Stimulated activated naive CD8-positive, alpha-beta T cell treated with anti-CD3 and anti-CD28 coated beads, Interleukin-15, Interleukin-2, amounts not matched to agents 100 ng/mL and 50 ng/mL, for 24 hours (primary cell): Measurements from ENCODE around the gene PTPRT.
"Not testable (repeated sequence)": the region's sequence is repeated elsewhere in the genome, so short reads cannot be mapped to it uniquely, and the experiment has no call there.

Experiments
- H3K27ac Mint-ChIP-seq: one replicate; pipeline ENCODE4 v1.8.0; 2021; ENCODE audit warnings: mild to moderate bottlenecking, mixed read lengths
- H3K27me3 Mint-ChIP-seq: one replicate; pipeline ENCODE4 v1.8.0; 2021; ENCODE audit warnings: mixed read lengths
- H3K36me3 Mint-ChIP-seq: one replicate; pipeline ENCODE4 v1.8.0; 2021; ENCODE audit warnings: low read depth, mixed read lengths
- H3K4me1 Mint-ChIP-seq: one replicate; pipeline ENCODE4 v1.8.0; 2021; ENCODE audit warnings: low read depth, mixed read lengths
- H3K4me3 Mint-ChIP-seq: one replicate; pipeline ENCODE4 v1.8.0; 2021; ENCODE audit warnings: mild to moderate bottlenecking, mixed read lengths
- H3K9me3 Mint-ChIP-seq: one replicate; pipeline ENCODE4 v1.8.0; 2021; ENCODE audit warnings: mixed read lengths

Gene PTPRT

GRCh38 chr20:43167021-43167420, 22.7 kb downstream of the PTPRT start:
- H3K27ac Mint-ChIP-seq: no peak overlapping the region
- H3K9me3 Mint-ChIP-seq: peaks cover 3% of the 10 kb centered on the region
- peaks cover 4% of the 10 kb centered on the region for H3K27me3 Mint-ChIP-seq
- no peaks in the 10 kb centered on the region for H3K4me1 Mint-ChIP-seq
- H3K4me3 Mint-ChIP-seq: no peak overlapping the region
- no peaks in the 10 kb centered on the region for H3K36me3 Mint-ChIP-seq

DNA sequence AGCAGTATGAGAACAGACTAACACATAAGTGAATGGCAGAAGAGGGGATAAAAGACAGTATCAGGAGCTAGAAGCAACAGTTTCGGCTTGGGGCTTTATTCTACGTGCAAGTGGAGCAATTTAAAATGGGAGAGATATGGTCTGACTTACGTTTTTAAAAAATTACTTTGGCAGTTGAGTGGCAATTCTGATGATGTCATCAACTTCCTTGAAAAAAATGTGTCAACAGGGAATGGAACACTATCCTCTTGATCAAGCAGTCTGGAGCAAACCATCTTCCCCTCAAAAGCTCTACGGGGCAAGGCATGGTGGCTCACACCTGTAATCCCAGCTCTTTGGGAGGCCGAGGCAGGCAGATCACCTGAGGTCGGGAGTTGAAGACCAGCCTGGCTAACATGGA, 24.1 kb downstream of the PTPRT start:
- H3K36me3 Mint-ChIP-seq: no peaks in the 10 kb centered on the region
- H3K27me3 Mint-ChIP-seq: peaks cover 4% of the 10 kb centered on the region
- H3K4me1 Mint-ChIP-seq: no peaks in the 10 kb centered on the region
- H3K4me3 Mint-ChIP-seq: no peak overlapping the region
- peaks cover 3% of the 10 kb centered on the region for H3K9me3 Mint-ChIP-seq
- no peak overlapping the region for H3K27ac Mint-ChIP-seq

DNA sequence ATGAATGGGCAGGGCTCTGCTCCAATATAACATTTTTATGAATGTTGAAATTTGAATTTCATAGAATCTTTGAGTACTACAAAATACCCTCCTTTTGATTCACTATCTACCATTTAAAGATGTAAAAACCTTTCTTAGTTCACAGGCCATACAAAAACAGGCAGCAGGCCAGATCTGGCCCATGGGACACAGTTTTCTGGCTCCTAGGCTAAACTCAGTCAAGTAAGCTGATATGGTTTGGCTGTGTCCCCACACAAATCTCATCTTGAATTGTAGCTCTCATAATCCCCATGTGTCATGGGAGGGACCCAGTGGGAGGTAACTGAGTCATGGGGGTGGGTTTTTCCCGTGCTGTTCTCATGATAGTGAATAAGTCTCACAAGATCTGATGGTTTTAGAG, 25.0 kb downstream of the PTPRT start:
- H3K36me3 Mint-ChIP-seq, H3K27me3 Mint-ChIP-seq, H3K27ac Mint-ChIP-seq, H3K4me3 Mint-ChIP-seq, H3K9me3 Mint-ChIP-seq, H3K4me1 Mint-ChIP-seq: not testable (repeated sequence)

DNA sequence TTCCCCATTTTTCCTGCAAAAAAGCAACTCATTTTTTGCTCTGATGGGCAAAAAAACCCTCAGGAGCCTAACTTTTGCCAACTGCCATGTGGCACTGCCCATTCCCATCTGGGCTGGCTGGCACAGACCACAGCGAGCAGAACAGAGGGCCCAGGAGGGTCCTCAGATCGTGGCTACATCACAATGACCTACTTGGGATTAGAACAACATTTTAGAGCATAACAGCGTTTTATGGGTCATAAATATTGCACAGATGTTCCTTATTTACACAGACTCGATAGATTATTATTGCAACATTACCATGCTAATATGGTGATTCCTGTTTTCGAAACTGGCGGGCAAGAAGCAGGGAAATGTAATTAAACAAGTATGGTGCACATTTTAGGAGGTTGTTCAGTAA, 28.0 kb downstream of the PTPRT start:
- Mint-ChIP-seq H3K9me3 (peaks cover 3% of the 10 kb centered on the region), H3K4me3 (no peak overlapping the region), H3K27ac (no peak overlapping the region), H3K36me3 (no peaks in the 10 kb centered on the region), H3K4me1 (no peaks in the 10 kb centered on the region), H3K27me3 (peaks cover 4% of the 10 kb centered on the region)

GRCh38 chr20:43160941-43161340, 28.8 kb downstream of the PTPRT start:
- H3K27ac Mint-ChIP-seq: no peak overlapping the region
- no peaks in the 10 kb centered on the region for H3K9me3 Mint-ChIP-seq
- H3K4me3 Mint-ChIP-seq: no peak overlapping the region
- H3K36me3 Mint-ChIP-seq: no peaks in the 10 kb centered on the region
- H3K4me1 Mint-ChIP-seq: no peaks in the 10 kb centered on the region
- H3K27me3 Mint-ChIP-seq: peaks cover 4% of the 10 kb centered on the region

GRCh38 chr20:43159994-43160393, 29.7 kb downstream of the PTPRT start:
- H3K36me3 Mint-ChIP-seq: no peaks in the 10 kb centered on the region
- H3K27ac Mint-ChIP-seq: no peak overlapping the region
- no peaks in the 10 kb centered on the region for H3K9me3 Mint-ChIP-seq
- H3K4me3 Mint-ChIP-seq: no peak overlapping the region
- no peaks in the 10 kb centered on the region for H3K4me1 Mint-ChIP-seq
- no peaks in the 10 kb centered on the region for H3K27me3 Mint-ChIP-seq

- Mint-ChIP-seq H3K36me3 (no peaks in the 10 kb centered on the region), H3K9me3 (no peaks in the 10 kb centered on the region), H3K27ac (no peak overlapping the region)
Observed at GRCh38 chr20:43155366-43156100, 34.2 kb downstream of the PTPRT start.

GRCh38 chr20:43151901-43152300, 37.8 kb downstream of the PTPRT start:
- Mint-ChIP-seq H3K36me3 (no peaks in the 10 kb centered on the region), H3K27ac (no peak overlapping the region), H3K27me3 (peaks cover 8% of the 10 kb centered on the region), H3K4me1 (no peaks in the 10 kb centered on the region), H3K9me3 (no peaks in the 10 kb centered on the region), H3K4me3 (no peak overlapping the region)

More at GRCh38 chr20:43155366-43156100, 34.2 kb downstream of the PTPRT start:
- Mint-ChIP-seq H3K4me1 (no peaks in the 10 kb centered on the region), H3K27me3 (peaks cover 8% of the 10 kb centered on the region), H3K4me3 (no peak overlapping the region)

- Mint-ChIP-seq H3K27me3 (peaks cover 8% of the 10 kb centered on the region), H3K9me3 (no peaks in the 10 kb centered on the region), H3K4me1 (no peaks in the 10 kb centered on the region), H3K4me3 (no peak overlapping the region), H3K27ac (no peak overlapping the region), H3K36me3 (no peaks in the 10 kb centered on the region)
Observed at GRCh38 chr20:43151256-43151655, 38.5 kb downstream of the PTPRT start.

GRCh38 chr20:43140726-43141125, 49.0 kb downstream of the PTPRT start:
- H3K4me1 Mint-ChIP-seq: no peaks in the 10 kb centered on the region
- peaks cover 3% of the 10 kb centered on the region for H3K27me3 Mint-ChIP-seq
- no peak overlapping the region for H3K27ac Mint-ChIP-seq
- H3K4me3 Mint-ChIP-seq: no peak overlapping the region
- H3K36me3 Mint-ChIP-seq: no peaks in the 10 kb centered on the region
- no peaks in the 10 kb centered on the region for H3K9me3 Mint-ChIP-seq

- Mint-ChIP-seq H3K27me3 (no peaks in the 10 kb centered on the region), H3K36me3 (no peaks in the 10 kb centered on the region), H3K9me3 (no peaks in the 10 kb centered on the region), H3K4me3 (no peak overlapping the region), H3K27ac (no peak overlapping the region), H3K4me1 (no peaks in the 10 kb centered on the region)
Observed at GRCh38 chr20:43138061-43138770, 51.5 kb downstream of the PTPRT start.

DNA sequence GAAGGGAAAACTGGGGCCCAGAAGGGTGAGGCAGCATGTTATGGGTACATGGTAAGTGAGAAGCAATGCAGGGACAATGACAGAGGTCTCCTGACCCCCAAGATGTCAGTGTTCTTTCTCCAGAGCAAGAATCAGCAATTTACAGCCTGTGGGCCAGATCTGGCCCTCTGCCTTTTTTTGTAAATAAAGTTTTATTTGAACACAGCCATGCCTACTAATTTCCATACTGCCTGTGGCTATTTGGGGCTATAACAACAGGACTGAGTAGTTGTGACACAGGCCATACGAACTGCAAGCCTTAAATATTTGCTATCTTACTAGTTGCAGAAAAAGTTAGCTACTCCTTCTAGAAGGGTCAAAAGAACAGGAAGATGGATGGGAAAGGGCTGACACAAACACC, 52.5 kb downstream of the PTPRT start:
- Mint-ChIP-seq H3K36me3 (no peaks in the 10 kb centered on the region), H3K27me3 (no peaks in the 10 kb centered on the region), H3K9me3 (no peaks in the 10 kb centered on the region), H3K4me3 (no peak overlapping the region), H3K4me1 (no peaks in the 10 kb centered on the region), H3K27ac (no peak overlapping the region)

DNA sequence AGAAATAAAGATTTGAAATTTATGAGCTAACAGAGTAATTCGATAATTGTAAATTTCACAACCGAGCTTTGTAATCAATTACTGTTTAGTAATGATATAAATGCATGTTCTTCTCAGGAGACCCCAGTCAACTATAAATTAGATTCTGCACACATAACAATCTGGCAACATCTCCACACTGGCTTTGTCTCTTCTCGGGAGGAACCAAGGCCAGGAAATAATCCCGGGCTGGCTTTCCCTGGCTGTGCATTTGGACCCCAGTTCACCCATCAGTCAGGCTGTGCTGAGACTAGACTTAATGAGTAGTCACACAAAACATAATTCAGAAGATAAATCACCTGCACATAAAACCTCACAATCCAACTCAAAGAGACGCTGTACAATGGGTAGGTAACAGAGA, 65.5 kb downstream of the PTPRT start:
- Mint-ChIP-seq H3K4me3 (no peak overlapping the region), H3K36me3 (no peaks in the 10 kb centered on the region), H3K27me3 (no peaks in the 10 kb centered on the region), H3K4me1 (no peaks in the 10 kb centered on the region), H3K27ac (no peak overlapping the region), H3K9me3 (no peaks in the 10 kb centered on the region)

DNA sequence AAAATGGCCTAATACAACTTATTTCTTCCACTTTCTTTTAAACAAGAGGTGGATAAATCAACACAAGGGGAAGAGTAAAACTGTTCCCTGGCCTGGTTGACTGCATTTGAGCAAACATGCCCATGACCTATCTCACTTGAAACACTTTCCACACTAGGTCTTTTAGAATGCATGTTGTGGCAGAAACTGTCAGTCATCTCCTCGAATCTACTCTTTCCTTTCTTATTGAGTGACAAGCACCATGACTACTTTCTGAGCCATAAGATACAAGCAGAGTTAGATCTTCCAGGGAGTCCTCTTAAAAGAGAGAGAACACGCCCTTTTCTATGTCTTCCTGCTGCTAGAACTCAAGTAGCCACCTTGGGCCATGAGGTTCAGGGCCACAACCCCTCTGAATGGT, 66.5 kb downstream of the PTPRT start:
- H3K4me3 Mint-ChIP-seq: no peak overlapping the region
- no peaks in the 10 kb centered on the region for H3K4me1 Mint-ChIP-seq
- H3K36me3 Mint-ChIP-seq: no peaks in the 10 kb centered on the region
- H3K9me3 Mint-ChIP-seq: no peaks in the 10 kb centered on the region
- H3K27me3 Mint-ChIP-seq: no peaks in the 10 kb centered on the region
- H3K27ac Mint-ChIP-seq: no peak overlapping the region

DNA sequence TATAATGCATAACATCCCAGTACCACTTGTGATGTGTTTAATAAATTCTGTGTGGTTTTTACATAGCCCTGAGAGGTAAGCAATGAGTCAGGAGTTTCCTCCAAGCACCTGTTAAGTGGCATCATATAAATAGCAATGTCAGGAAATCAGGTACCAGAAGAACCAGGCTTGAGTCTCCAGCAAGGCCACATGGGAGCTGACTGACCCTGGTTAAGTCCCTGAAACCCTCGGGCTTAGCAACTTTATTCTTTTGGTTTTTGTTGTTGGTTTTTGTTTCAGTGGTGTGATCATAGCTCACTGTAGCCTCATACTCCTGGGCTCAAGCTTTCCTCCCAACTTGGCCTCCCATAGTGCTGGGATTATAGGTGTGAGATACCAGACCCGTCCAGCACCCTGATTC, 70.0 kb downstream of the PTPRT start:
- H3K4me3 Mint-ChIP-seq: no peak overlapping the region
- no peaks in the 10 kb centered on the region for H3K9me3 Mint-ChIP-seq
- H3K27me3 Mint-ChIP-seq: peaks cover 4% of the 10 kb centered on the region
- H3K27ac Mint-ChIP-seq: no peak overlapping the region
- H3K4me1 Mint-ChIP-seq: no peaks in the 10 kb centered on the region
- H3K36me3 Mint-ChIP-seq: no peaks in the 10 kb centered on the region

- no peaks in the 10 kb centered on the region for H3K36me3 Mint-ChIP-seq
- no peaks in the 10 kb centered on the region for H3K4me1 Mint-ChIP-seq
- peaks cover 8% of the 10 kb centered on the region for H3K9me3 Mint-ChIP-seq
- H3K27me3 Mint-ChIP-seq: peaks cover 4% of the 10 kb centered on the region
- H3K4me3 Mint-ChIP-seq: no peak overlapping the region
- no peak overlapping the region for H3K27ac Mint-ChIP-seq
Observed at GRCh38 chr20:43102394-43102793, 87.3 kb downstream of the PTPRT start.
